ENCODE measurements around the gene MYADM. TPM values are rescaled to one million over a fixed set of nuclear protein-coding genes. Genes with fewer than 3 reads are reported as not detected.

The MYADM gene
- polyA plus RNA-seq, 5 donors, result 56.6 to 117 (median 71.2) TPM

DNA sequence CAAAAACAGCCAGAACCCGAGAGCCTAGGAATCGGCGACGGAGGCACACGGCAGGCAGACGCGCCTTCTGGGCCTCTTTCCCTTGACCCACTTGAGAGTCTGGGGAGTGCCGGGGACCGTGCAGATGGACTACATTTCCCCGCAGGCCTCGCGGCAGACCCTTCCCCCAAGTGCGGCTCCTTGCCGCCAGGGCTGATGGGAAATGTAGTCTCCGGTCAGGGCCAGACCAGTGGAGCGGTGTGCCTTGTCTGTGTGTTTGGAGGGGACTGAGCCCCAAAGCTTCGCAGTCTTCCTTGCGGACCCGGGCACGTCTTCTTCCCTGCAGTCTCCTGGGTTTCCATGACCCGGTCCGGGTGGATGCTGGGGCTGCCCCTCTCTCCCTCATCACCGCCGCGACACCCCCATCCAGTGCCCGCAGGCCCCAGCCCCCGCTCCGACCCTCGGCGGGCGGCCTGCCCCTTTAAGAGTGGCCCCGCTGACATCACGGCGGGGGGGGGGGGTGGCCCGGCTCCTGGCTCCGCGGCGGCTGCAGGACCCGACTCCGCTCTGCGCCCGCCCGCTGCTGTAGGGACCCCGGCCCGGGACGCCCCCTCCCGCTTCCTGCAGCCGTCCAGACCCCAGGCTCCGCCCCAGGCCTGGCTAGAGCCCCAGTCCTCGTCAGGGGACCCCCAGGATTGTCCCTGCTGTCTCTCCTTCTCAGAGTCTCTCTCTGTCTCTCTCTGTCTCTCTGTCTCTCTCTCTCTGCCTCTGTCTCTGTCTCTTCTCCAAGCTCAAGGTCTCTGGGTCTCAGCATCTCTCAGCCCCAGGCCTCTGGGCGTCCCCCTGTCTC, 40.6 kb downstream of the MYADM start:
- DNase-seq, result no peak

DNA sequence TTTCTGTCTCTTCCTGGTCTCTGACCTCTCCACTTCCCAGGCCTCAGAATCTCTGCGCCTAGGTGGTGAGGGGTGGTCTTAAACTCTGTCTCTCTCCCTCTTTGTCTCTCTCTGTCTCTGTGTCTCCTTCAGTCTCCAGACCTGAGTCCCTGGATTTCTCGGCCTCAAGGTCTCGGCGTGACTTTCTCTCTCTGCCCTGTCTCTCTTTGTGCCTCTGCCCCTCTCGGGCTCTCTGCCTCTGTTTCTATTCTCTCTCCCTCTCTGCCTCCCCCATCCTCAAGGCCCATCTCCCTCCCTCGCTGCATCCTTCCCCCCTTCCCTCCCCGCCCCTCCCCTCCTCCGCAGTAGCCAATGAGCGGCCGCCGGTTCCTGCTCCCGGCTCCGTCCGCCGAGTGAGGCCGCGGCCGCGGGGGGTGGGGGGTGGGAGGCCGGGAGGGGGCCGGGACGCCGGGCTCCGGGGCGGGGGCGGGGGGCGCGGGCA, 41.3 kb downstream of the MYADM start, which contains the start of gene CACNG7:
CACNG7 (plus strand) TSS at position 344 of the 481 bp plus-strand sequence. CDS start 3,554 bp downstream, outside the sequence.
- DNase-seq, result no peak

DNA sequence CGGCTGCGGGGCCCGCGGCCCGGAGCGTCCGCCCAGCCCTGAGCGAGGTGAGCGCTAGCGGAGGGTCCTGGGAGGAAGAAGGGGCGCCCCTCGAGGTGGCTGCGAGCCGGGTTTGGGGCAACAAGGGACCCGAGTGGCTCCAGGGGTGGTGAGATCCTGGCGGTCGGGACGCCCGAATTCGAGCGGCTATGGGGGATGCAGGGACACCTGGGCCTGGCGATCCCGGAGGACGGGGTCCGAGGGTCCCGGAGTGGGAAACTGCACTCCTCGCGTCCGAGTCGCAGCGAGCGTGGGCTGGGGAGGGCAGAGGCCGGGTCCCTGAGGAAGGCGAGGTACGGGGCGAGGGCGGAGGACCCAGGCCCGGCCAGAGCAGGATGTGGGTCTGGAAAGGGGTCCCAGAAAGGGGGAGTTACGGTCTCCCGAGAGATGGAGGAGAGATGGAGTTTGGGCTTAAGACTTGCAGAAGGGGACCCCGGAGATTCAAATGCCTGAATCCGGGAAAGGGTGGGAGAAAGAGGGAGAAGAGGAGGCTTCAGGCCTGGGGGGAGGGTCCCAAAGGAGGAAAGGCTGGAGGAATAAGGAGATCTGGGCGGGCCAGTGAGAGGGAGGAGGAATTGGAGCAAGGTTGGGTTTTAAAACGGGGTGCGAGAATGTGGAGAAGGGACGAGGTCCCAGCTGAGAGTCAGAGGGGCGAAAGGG, 41.9 kb downstream of the MYADM start:
- DNase-seq, result no peak

DNA sequence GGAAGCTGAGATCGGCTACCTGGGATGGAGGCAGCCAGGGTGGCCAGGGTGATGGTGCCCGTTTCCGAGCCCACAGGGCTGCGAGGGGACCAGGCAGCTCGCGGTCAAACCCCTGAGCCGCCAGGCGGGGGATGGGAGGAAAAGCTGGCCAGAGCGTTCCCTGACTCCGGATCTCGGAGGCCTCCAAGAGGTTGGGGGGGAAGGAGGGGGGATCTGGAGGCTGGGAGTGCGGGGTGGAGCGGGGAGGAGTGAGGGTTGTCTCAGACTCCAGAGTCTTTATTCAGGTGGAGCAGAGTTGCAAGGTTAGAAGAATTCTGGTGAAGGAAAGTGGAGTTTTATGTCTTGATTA, 42.5 kb downstream of the MYADM start:
- DNase-seq, result no peak

DNA sequence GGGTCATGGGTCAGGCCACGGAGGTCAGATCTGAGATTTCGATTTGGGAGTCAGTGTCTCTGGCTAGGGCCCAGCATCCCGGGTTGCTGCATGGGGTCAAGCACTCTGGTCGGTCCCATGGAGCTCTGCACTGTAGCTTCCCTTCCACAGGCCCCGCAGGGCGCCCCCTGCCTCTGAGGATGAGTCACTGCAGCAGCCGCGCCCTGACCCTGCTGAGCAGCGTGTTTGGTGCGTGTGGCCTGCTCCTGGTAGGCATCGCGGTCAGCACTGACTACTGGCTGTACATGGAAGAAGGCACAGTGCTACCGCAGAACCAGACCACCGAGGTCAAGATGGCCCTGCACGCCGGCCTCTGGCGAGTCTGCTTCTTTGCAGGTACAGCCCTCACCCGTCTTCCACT, 45.0 kb downstream of the MYADM start:
- DNase-seq, result no peak

DNA sequence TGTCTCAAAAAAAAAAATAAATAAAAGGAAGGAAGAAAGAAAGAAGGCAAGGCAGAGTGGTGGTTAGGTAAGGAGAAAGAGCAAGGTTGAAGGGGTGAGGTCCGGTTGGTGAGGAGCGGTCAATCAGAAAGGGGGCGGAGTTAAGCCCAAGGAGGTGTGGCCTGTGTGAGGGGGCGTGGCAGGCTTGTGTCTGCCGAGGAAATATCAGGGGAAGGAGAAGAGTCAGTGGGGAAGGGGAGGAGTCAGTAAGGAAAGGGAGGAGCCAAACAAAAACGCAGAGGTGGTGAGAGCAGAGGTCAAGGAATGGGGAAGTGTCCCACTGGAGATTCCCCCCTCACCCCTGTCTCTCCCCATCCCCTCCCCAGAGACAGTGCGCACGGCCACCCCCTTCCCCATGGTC, 47.3 kb downstream of the MYADM start:
- no peak for DNase-seq

DNA sequence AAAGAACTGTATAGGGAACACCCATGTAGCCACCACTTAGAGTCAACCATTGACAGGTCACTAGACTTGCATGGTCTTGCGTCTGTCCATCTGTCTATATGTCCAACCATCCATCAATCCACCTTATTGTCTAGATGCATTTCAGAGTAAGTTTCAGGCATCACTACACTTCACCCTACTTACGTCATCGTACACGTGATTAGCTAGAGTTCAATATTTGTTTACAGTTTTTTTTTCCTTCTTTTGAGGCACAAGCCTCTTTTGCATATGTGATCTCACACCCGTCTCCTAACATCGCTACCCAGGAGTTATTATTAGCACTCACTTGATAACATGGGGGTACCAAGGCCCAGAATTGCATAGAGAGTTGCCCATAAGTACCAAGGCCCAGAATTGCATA, 48.3 kb downstream of the MYADM start:
- DNase-seq, result no peak

DNA sequence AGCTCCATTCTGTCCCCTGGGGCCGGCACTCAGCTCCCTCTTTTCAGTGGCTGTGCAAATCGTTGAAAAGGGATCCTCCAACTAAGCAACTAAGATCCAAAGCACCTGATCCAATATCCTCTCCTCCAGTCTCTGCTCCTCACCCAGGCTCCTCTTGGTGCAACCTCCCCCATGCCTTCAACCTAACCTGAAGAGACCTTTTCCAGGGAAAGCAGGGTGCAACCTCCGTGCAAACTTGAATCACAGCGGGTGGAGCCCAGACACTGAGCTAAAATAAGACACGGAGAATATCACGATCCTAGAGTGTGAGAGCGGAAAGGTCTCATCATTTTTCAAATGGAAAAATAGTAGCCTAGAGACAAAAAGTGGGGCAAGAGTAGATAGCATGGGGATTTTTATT, 49.7 kb downstream of the MYADM start:
- no peak for DNase-seq

Other genes starting within 250 kb of the MYADM start
- not detected for gene DPRX, start 235.9 kb upstream of the MYADM start, polyA plus RNA-seq (ENCODE audit: insufficient read depth in 1 of 5, insufficient read length in 5 of 5, low replicate concordance in 1 of 5)
- under 1 TPM; 0.38 to 0.51 (median 0.41) TPM for gene NLRP12, start 43.6 kb upstream of the MYADM start, polyA plus RNA-seq (ENCODE audit: insufficient read depth in 1 of 5, insufficient read length in 5 of 5, low replicate concordance in 1 of 5)
- under 1 TPM in 4 of 5 donors, not detected in 1; 0.19 to 0.46 (median 0.42) TPM for gene PRKCG, start 14.3 kb downstream of the MYADM start, polyA plus RNA-seq (ENCODE audit: insufficient read depth in 1 of 5, insufficient read length in 5 of 5, low replicate concordance in 1 of 5)
- gene CACNG7, start 41.4 kb downstream of the MYADM start, polyA plus RNA-seq (ENCODE audit: insufficient read depth in 1 of 5, insufficient read length in 5 of 5, low replicate concordance in 1 of 5), result under 1 TPM in 1 of 5 donors, not detected in 4; 0.09 TPM
- gene CACNG8, start 95.1 kb downstream of the MYADM start, polyA plus RNA-seq (ENCODE audit: insufficient read depth in 1 of 5, insufficient read length in 5 of 5, low replicate concordance in 1 of 5), result under 1 TPM; 0.07 to 0.13 (median 0.10) TPM
- 1 to 10 TPM in 3 of 5 donors, under 1 TPM in 2; 0.21 to 2.6 (median 1.0) TPM for gene CACNG6, start 123.8 kb downstream of the MYADM start, polyA plus RNA-seq (ENCODE audit: insufficient read depth in 1 of 5, insufficient read length in 5 of 5, low replicate concordance in 1 of 5)
- gene VSTM1, start 196.0 kb downstream of the MYADM start, polyA plus RNA-seq (ENCODE audit: insufficient read depth in 1 of 5, insufficient read length in 5 of 5, low replicate concordance in 1 of 5), result under 1 TPM in 3 of 5 donors, not detected in 2; 0.17 to 0.41 (median 0.30) TPM
- gene TARM1, start 213.5 kb downstream of the MYADM start, polyA plus RNA-seq (ENCODE audit: insufficient read depth in 1 of 5, insufficient read length in 5 of 5, low replicate concordance in 1 of 5), result under 1 TPM in 4 of 5 donors, not detected in 1; 0.15 to 0.27 (median 0.18) TPM
- gene OSCAR, start 232.9 kb downstream of the MYADM start, polyA plus RNA-seq (ENCODE audit: insufficient read depth in 1 of 5, insufficient read length in 5 of 5, low replicate concordance in 1 of 5), result under 1 TPM; 0.38 to 0.73 (median 0.56) TPM
- 100 to 1,000 TPM in 1 of 5 donors, 10 to 100 TPM in 4; 65.2 to 157 (median 85.5) TPM for gene NDUFA3, start 235.0 kb downstream of the MYADM start, polyA plus RNA-seq (ENCODE audit: insufficient read depth in 1 of 5, insufficient read length in 5 of 5, low replicate concordance in 1 of 5)
- gene TFPT, start 247.8 kb downstream of the MYADM start, polyA plus RNA-seq (ENCODE audit: insufficient read depth in 1 of 5, insufficient read length in 5 of 5, low replicate concordance in 1 of 5), result 10 to 100 TPM; 13.1 to 25.5 (median 18.1) TPM
- 10 to 100 TPM; 50.3 to 71.0 (median 60.2) TPM for gene PRPF31, start 247.9 kb downstream of the MYADM start, polyA plus RNA-seq (ENCODE audit: insufficient read depth in 1 of 5, insufficient read length in 5 of 5, low replicate concordance in 1 of 5)